A673 (cell line): ENCODE results near the gene PGAP6.
"Not testable (repeated sequence)": the region's sequence is repeated elsewhere in the genome, so short reads cannot be mapped to it uniquely, and the experiment has no call there.

Experiments used
- CTCF ChIP-seq: fragments of 300-800, 200-600 bp; sonication (generic); conservative IDR thresholded peaks from 2 replicates; pipeline ENCODE4 v1.5.1; 2017; ENCODE audit warnings: low read depth, mild to moderate bottlenecking, antibody characterized with exemption, low read length, moderate library complexity, mixed read lengths
- EZH2 ChIP-seq: fragments of 200-600 bp; sonication (generic); IDR thresholded peaks from 2 replicates; pipeline ENCODE4 v1.6.1; 2017; ENCODE audit warnings: borderline replicate concordance, low read depth, mild to moderate bottlenecking, mixed read lengths, antibody characterized with exemption, low read length; ENCODE audit not compliant: poor library complexity, severe bottlenecking

GRCh38 chr16:348495-348894 lies 33.3 kb downstream of the PGAP6 start:
- not testable (repeated sequence) for TF ChIP-seq CTCF, EZH2
